ENCODE results near the gene KCNQ1. TPM values are rescaled to one million over a fixed set of nuclear protein-coding genes. Genes with fewer than 3 reads are reported as not detected.
"Not testable (repeated sequence)": the region's sequence is repeated elsewhere in the genome, so short reads cannot be mapped to it uniquely, and the experiment has no call there.

Gene KCNQ1
- total and polyA plus RNA-seq, 2 experiments from 2014 or later: not detected

- WGBS, 2 experiments (ENCODE audit: low coverage in 1 of 2, low lambda C conversion rate in 2 of 2, missing lambda C conversion rate in 2 of 2): 63% methylated on average over 16 of the region's 16 CpGs
- Histone ChIP-seq H3K9ac (no peak overlapping the region), H3K4me2 (ENCODE audit: unreplicated experiment) (no peak overlapping the region), H3K79me2 (ENCODE audit: insufficient read depth) (no peaks in the 10 kb centered on the region), H3K27ac (no peak overlapping the region), H3K9me3 (ENCODE audit: low read depth) (no peaks in the 10 kb centered on the region), H2AFZ (no peak overlapping the region), H3K4me1 (ENCODE audit: insufficient read depth) (no peaks in the 10 kb centered on the region), H3F3A (ENCODE audit: insufficient read depth) (no peaks in the 10 kb centered on the region), H3K36me3 (ENCODE audit: low read depth) (no peaks in the 10 kb centered on the region), H4K20me1 (ENCODE audit: insufficient read depth) (no peaks in the 10 kb centered on the region), H3K4me3 (no peak overlapping the region), H3K9me2 (ENCODE audit: insufficient read depth) (no peaks in the 10 kb centered on the region), H3K27me3 (replicated peaks; ENCODE audit: insufficient read depth) (peaks cover 19% of the 10 kb centered on the region; the same call in 1 of the 2 replicates)
- in situ Hi-C loops (cut with MboI): no loop called here
- DNase-seq: no peak
- TF ChIP-seq EZH2phosphoT487 (IDR thresholded peaks at IDR 0.05; ENCODE audit: insufficient read depth, low read depth) (no peak), EZH2 (IDR thresholded peaks at IDR 0.05; ENCODE audit: insufficient read depth, poor library complexity, severe bottlenecking) (no peak)
Measured at GRCh38 chr11:2484576-2485125, 39.8 kb downstream of the KCNQ1 start.

GRCh38 chr11:2488004-2488403, 43.2 kb downstream of the KCNQ1 start:
- in situ Hi-C loops (cut with MboI): no loop called here
- TF ChIP-seq EZH2phosphoT487 (IDR thresholded peaks at IDR 0.05; ENCODE audit: insufficient read depth, low read depth): no peak
- Histone ChIP-seq H3K9ac (no peak overlapping the region), H3K79me2 (ENCODE audit: insufficient read depth) (no peaks in the 10 kb centered on the region), H3K27me3 (replicated peaks; ENCODE audit: insufficient read depth) (peaks cover 23% of the 10 kb centered on the region; the same call in 1 of the 2 replicates), H3K9me2 (ENCODE audit: insufficient read depth) (no peaks in the 10 kb centered on the region), H3K4me2 (ENCODE audit: unreplicated experiment) (no peak overlapping the region), H3K27ac (no peak overlapping the region), H2AFZ (no peak overlapping the region), H3K36me3 (ENCODE audit: low read depth) (no peaks in the 10 kb centered on the region), H3F3A (ENCODE audit: insufficient read depth) (no peaks in the 10 kb centered on the region), H3K9me3 (ENCODE audit: low read depth) (no peaks in the 10 kb centered on the region), H3K4me1 (ENCODE audit: insufficient read depth) (no peaks in the 10 kb centered on the region), H4K20me1 (ENCODE audit: insufficient read depth) (no peaks in the 10 kb centered on the region), H3K4me3 (no peak overlapping the region)
- no peak for DNase-seq

GRCh38 chr11:2489083-2489482, 44.3 kb downstream of the KCNQ1 start:
- Histone ChIP-seq H3K27me3 (replicated peaks; ENCODE audit: insufficient read depth) (peaks cover 14% of the 10 kb centered on the region; the same call in 1 of the 2 replicates), H3K4me3 (no peak overlapping the region), H4K20me1 (ENCODE audit: insufficient read depth) (no peaks in the 10 kb centered on the region), H3K4me1 (ENCODE audit: insufficient read depth) (no peaks in the 10 kb centered on the region), H3K9me3 (ENCODE audit: low read depth) (no peaks in the 10 kb centered on the region), H3K36me3 (ENCODE audit: low read depth) (no peaks in the 10 kb centered on the region), H3F3A (ENCODE audit: insufficient read depth) (no peaks in the 10 kb centered on the region), H3K4me2 (ENCODE audit: unreplicated experiment) (no peak overlapping the region), H2AFZ (no peak overlapping the region), H3K9me2 (ENCODE audit: insufficient read depth) (no peaks in the 10 kb centered on the region), H3K27ac (no peak overlapping the region), H3K79me2 (ENCODE audit: insufficient read depth) (no peaks in the 10 kb centered on the region), H3K9ac (no peak overlapping the region)
- in situ Hi-C loops (cut with MboI): no loop called here
- 0% methylated on average over 2 of the region's 2 CpGs for WGBS, 2 experiments (ENCODE audit: low coverage in 1 of 2, low lambda C conversion rate in 2 of 2, missing lambda C conversion rate in 2 of 2)
- DNase-seq: no peak
- TF ChIP-seq EZH2 (IDR thresholded peaks at IDR 0.05; ENCODE audit: insufficient read depth, poor library complexity, severe bottlenecking) (no peak), EZH2phosphoT487 (IDR thresholded peaks at IDR 0.05; ENCODE audit: insufficient read depth, low read depth) (no peak)

GRCh38 chr11:2497951-2498350, 53.1 kb downstream of the KCNQ1 start:
- 0 to 22% methylated on average over 1 of the region's 1 CpG for WGBS, 2 experiments (ENCODE audit: low coverage in 1 of 2, low lambda C conversion rate in 2 of 2, missing lambda C conversion rate in 2 of 2)
- H3K4me3 ChIP-seq; DNase-seq; H3K4me1 ChIP-seq (ENCODE audit: insufficient read depth); H4K20me1 ChIP-seq (ENCODE audit: insufficient read depth); H3K9ac ChIP-seq; H3K79me2 ChIP-seq (ENCODE audit: insufficient read depth); H3K9me3 ChIP-seq (ENCODE audit: low read depth); H3K36me3 ChIP-seq (ENCODE audit: low read depth); H3F3A ChIP-seq (ENCODE audit: insufficient read depth); H3K9me2 ChIP-seq (ENCODE audit: insufficient read depth); H3K4me2 ChIP-seq (ENCODE audit: unreplicated experiment); in situ Hi-C loops (cut with MboI); H2AFZ ChIP-seq; H3K27ac ChIP-seq: not testable (repeated sequence)
- peaks cover 13% of the 10 kb centered on the region; the same call in 1 of the 2 replicates for H3K27me3 ChIP-seq (replicated peaks; ENCODE audit: insufficient read depth)

- DNase-seq: no peak
- Histone ChIP-seq H3K9me2 (ENCODE audit: insufficient read depth) (no peaks in the 10 kb centered on the region), H3K27ac (no peak overlapping the region), H3K4me2 (ENCODE audit: unreplicated experiment) (no peak overlapping the region), H3K79me2 (ENCODE audit: insufficient read depth) (no peaks in the 10 kb centered on the region), H3K4me3 (no peak overlapping the region), H3K36me3 (ENCODE audit: low read depth) (no peaks in the 10 kb centered on the region), H3F3A (ENCODE audit: insufficient read depth) (no peaks in the 10 kb centered on the region), H3K4me1 (ENCODE audit: insufficient read depth) (no peaks in the 10 kb centered on the region), H3K9ac (no peak overlapping the region), H3K27me3 (replicated peaks; ENCODE audit: insufficient read depth) (peaks cover 13% of the 10 kb centered on the region; the same call in 1 of the 2 replicates), H3K9me3 (ENCODE audit: low read depth) (no peaks in the 10 kb centered on the region), H4K20me1 (ENCODE audit: insufficient read depth) (no peaks in the 10 kb centered on the region), H2AFZ (no peak overlapping the region)
- WGBS, 2 experiments (ENCODE audit: low coverage in 1 of 2, low lambda C conversion rate in 2 of 2, missing lambda C conversion rate in 2 of 2): 11 to 22% methylated on average over 7 of the region's 7 CpGs
- in situ Hi-C loops (cut with MboI): no loop called here
- TF ChIP-seq EZH2 (IDR thresholded peaks at IDR 0.05; ENCODE audit: insufficient read depth, poor library complexity, severe bottlenecking): no peak
- TF ChIP-seq EZH2phosphoT487 (IDR thresholded peaks at IDR 0.05; ENCODE audit: insufficient read depth, low read depth): no peak
Measured at GRCh38 chr11:2498750-2499149, 53.9 kb downstream of the KCNQ1 start.
